NK-92 (cell line): ENCODE data around the gene ADD1.

Experiments
- DNase-seq: peaks from one replicate; lab custom pipeline; 2025; ENCODE audit not compliant: unreplicated experiment; lab: John Stamatoyannopoulos, UW

Gene ADD1

GRCh38 chr4:2879026-2879425, 35.4 kb downstream of the ADD1 start:
- DNase-seq, result no peak

- DNase-seq, result no peak
These were observed 37.8 kb downstream of the ADD1 start for GRCh38 chr4:2881431-2881830.

- DNase-seq, result no peak
These were observed 38.7 kb downstream of the ADD1 start for GRCh38 chr4:2882341-2882740.

GRCh38 chr4:2886161-2886560, 42.5 kb downstream of the ADD1 start:
- DNase-seq, result no peak

- DNase-seq, result no peak
These were observed 43.0 kb downstream of the ADD1 start for GRCh38 chr4:2886622-2887021.

GRCh38 chr4:2887343-2887742, 43.7 kb downstream of the ADD1 start:
- DNase-seq, result no peak

- no peak for DNase-seq
These were observed 45.2 kb downstream of the ADD1 start for GRCh38 chr4:2888886-2889285.

- DNase-seq, result no peak
These were observed 47.6 kb downstream of the ADD1 start for GRCh38 chr4:2891294-2891693.

GRCh38 chr4:2893772-2894171, 50.1 kb downstream of the ADD1 start:
- DNase-seq, result no peak

- no peak for DNase-seq
These were observed 54.4 kb downstream of the ADD1 start for GRCh38 chr4:2898001-2898400.

GRCh38 chr4:2900741-2901140, 57.1 kb downstream of the ADD1 start:
- no peak for DNase-seq

- no peak for DNase-seq
These were observed 57.5 kb downstream of the ADD1 start for GRCh38 chr4:2901186-2901585.

GRCh38 chr4:2902126-2902525, 58.5 kb downstream of the ADD1 start:
- no peak for DNase-seq

- DNase-seq, result no peak
These were observed 61.9 kb downstream of the ADD1 start for GRCh38 chr4:2905544-2905943.

- no peak for DNase-seq
These were observed 62.6 kb downstream of the ADD1 start for GRCh38 chr4:2906218-2906617.

- DNase-seq, result no peak
These were observed 63.6 kb downstream of the ADD1 start for GRCh38 chr4:2907226-2907625.

- no peak for DNase-seq
These were observed 64.2 kb downstream of the ADD1 start for GRCh38 chr4:2907706-2908293.

GRCh38 chr4:2908686-2909085, 65.0 kb downstream of the ADD1 start:
- DNase-seq, result no peak

- DNase-seq, result no peak
These were observed 65.9 kb downstream of the ADD1 start for GRCh38 chr4:2909583-2909982.

GRCh38 chr4:2910409-2910808, 66.8 kb downstream of the ADD1 start:
- DNase-seq, result no peak

- DNase-seq, result no peak
These were observed 68.2 kb downstream of the ADD1 start for GRCh38 chr4:2911868-2912267.

- DNase-seq, result no peak
These were observed 69.5 kb downstream of the ADD1 start for GRCh38 chr4:2913168-2913567.

GRCh38 chr4:2914256-2915126, 70.8 kb downstream of the ADD1 start:
- no peak for DNase-seq
